Measurements from ENCODE around the gene EPB41L2. TPM values are rescaled to one million over a fixed set of nuclear protein-coding genes. Genes with fewer than 3 reads are reported as not detected.

EPB41L2 gene
- total and polyA plus RNA-seq, 2 experiments from 2014 or later = 76.2 to 91.7 TPM

GRCh38 chr6:130920969-130921368, 142.1 kb downstream of the EPB41L2 start:
- Mint-ChIP-seq H3K9me3 (peaks cover 2% of the 10 kb centered on the region; the same call in 1 of the 3 replicates), H3K27me3 (ENCODE audit: insufficient read depth, low read depth, poor library complexity) (peaks cover 2% of the 10 kb centered on the region), H3K36me3 (ENCODE audit: low read depth) (peaks cover 6% of the 10 kb centered on the region; the same call in 1 of the 3 replicates), H3K4me1 (peaks cover 8% of the 10 kb centered on the region; the same call in 2 of the 3 replicates), H3K4me3 (no peak overlapping the region), H3K27ac (no peak overlapping the region)
- no peak overlapping the region for H3K4me2 ChIP-seq
- no peaks in the 10 kb centered on the region; the same call in 1 of the 2 replicates for H4K20me1 ChIP-seq (replicated peaks; ENCODE audit: insufficient read depth)
- no peaks in the 10 kb centered on the region for H3K4me1 ChIP-seq (ENCODE audit: insufficient read depth)
- no peaks in the 10 kb centered on the region for H3K79me2 ChIP-seq (replicated peaks; ENCODE audit: insufficient read depth)
- no peaks in the 10 kb centered on the region for H3K9me2 ChIP-seq (ENCODE audit: insufficient read depth)
- no peaks in the 10 kb centered on the region; the same call in 1 of the 2 replicates for H3K36me3 ChIP-seq (ENCODE audit: insufficient read depth)
- no peak overlapping the region for H2AFZ ChIP-seq
- H3K4me3 ChIP-seq = no peak overlapping the region
- ATAC-seq = no peak
- no peaks in the 10 kb centered on the region for H3K27me3 ChIP-seq (ENCODE audit: insufficient read depth)
- H3K27ac ChIP-seq (ENCODE audit: low read depth) = no peak overlapping the region
- no peak for DNase-seq (ENCODE audit: low spot score)
- no peak for TF ChIP-seq REST (IDR thresholded peaks at IDR 0.05; ENCODE audit: unreplicated experiment)
- TF ChIP-seq ZNF462 (CRISPR knock-in tag; IDR thresholded peaks at IDR 0.05) = no peak
- no peak for TF ChIP-seq CTCF (conservative IDR thresholded peaks at IDR 0.05; ENCODE audit: low read depth in 2 of 2)
- no peak for TF ChIP-seq EZH2 (IDR thresholded peaks at IDR 0.05; ENCODE audit: low read depth, unreplicated experiment)
- no peak for TF ChIP-seq NANOG (IDR thresholded peaks at IDR 0.05; ENCODE audit: borderline replicate concordance)
- TF ChIP-seq EZH2phosphoT487 (IDR thresholded peaks at IDR 0.05; ENCODE audit: unreplicated experiment) = no peak
- no peak for TF ChIP-seq ZNF331 (CRISPR knock-in tag; IDR thresholded peaks at IDR 0.05; ENCODE audit: low read depth)
- TF ChIP-seq ETS1 (IDR thresholded peaks at IDR 0.05) = no peak
- no peak for TF ChIP-seq POLR2AphosphoS5 (IDR thresholded peaks at IDR 0.05; ENCODE audit: low read depth)
- H3F3A ChIP-seq (replicated peaks; ENCODE audit: low read depth) = no peaks in the 10 kb centered on the region

Measured in GM23338 (cell line).